ENCODE data around the gene TOM1L1. TPM values are rescaled to one million over a fixed set of nuclear protein-coding genes. Genes with fewer than 3 reads are reported as not detected.

Gene TOM1L1
- total and polyA plus RNA-seq, 11 donors: 6.1 to 19.7 (median 9.8) TPM

- TF ChIP-seq CTCF (IDR thresholded peaks at IDR 0.05) (no peak), POLR2A (IDR thresholded peaks at IDR 0.05) (no peak)
- DNase-seq (no peak), ATAC-seq (no peak)
- H3K4me3 ChIP-seq: no peak overlapping the region
- no peaks in the 10 kb centered on the region for H3K27me3 ChIP-seq
- WGBS, 4 donors: 66 to 69% (median 67%) methylated on average over 7 of the region's 7 CpGs
- no peaks in the 10 kb centered on the region for H3K9me3 ChIP-seq
- peaks cover 0 to 2% (median 0%) of the 10 kb centered on the region in 12 donors for H3K4me1 ChIP-seq
- intact Hi-C loops (cut with DNase I): loop anchor here in 1 of 10 donors (10.0 kb wide), 1 partner anchor 58 kb away; the partner anchor contains the start of genes COX11 and STXBP4
- peaks cover 0 to 8% (median 0%) of the 10 kb centered on the region in 9 donors for H3K36me3 ChIP-seq
- no peak overlapping the region for H3K27ac ChIP-seq
These were observed 6.0 kb downstream of the TOM1L1 start for GRCh38 chr17:54906683-54907082.

- 83 to 85% (median 84%) methylated on average over 5 of the region's 5 CpGs for WGBS, 4 donors
- Histone ChIP-seq H3K27ac (no peak overlapping the region), H3K27me3 (no peaks in the 10 kb centered on the region), H3K9me3 (no peaks in the 10 kb centered on the region), H3K4me1 (no peaks in the 10 kb centered on the region), H3K4me3 (no peak overlapping the region), H3K36me3 (peaks cover 0 to 8% (median 0%) of the 10 kb centered on the region in 9 donors)
- ATAC-seq (no peak), DNase-seq (no peak)
- intact Hi-C loops (cut with DNase I): loop anchor here in 1 of 10 donors (10.0 kb wide), 1 partner anchor 57 kb away; the partner anchor contains the start of genes COX11 and STXBP4
- no peak for TF ChIP-seq POLR2A (IDR thresholded peaks at IDR 0.05)
- no peak for TF ChIP-seq CTCF (IDR thresholded peaks at IDR 0.05)
These were observed 6.7 kb downstream of the TOM1L1 start for GRCh38 chr17:54907376-54907775.

GRCh38 chr17:54909766-54910165 is 9.1 kb downstream of the TOM1L1 start:
- H3K4me3 ChIP-seq: no peak overlapping the region
- H3K36me3 ChIP-seq: peaks cover 0 to 22% (median 12%) of the 10 kb centered on the region in 9 donors
- intact Hi-C loops (cut with DNase I): loop anchor here in 1 of 10 donors (10.0 kb wide), 1 partner anchor 55 kb away; the partner anchor contains the start of genes COX11 and STXBP4
- H3K27me3 ChIP-seq: no peaks in the 10 kb centered on the region
- H3K4me1 ChIP-seq: no peaks in the 10 kb centered on the region
- WGBS, 4 donors: 80 to 90% (median 81%) methylated on average over 2 of the region's 2 CpGs
- no peaks in the 10 kb centered on the region for H3K9me3 ChIP-seq
- DNase-seq: no peak
- ATAC-seq: no peak
- no peak overlapping the region for H3K27ac ChIP-seq
- TF ChIP-seq POLR2A (IDR thresholded peaks at IDR 0.05): no peak
- no peak for TF ChIP-seq CTCF (IDR thresholded peaks at IDR 0.05)

GRCh38 chr17:54916721-54917120 is 16.1 kb downstream of the TOM1L1 start:
- Histone ChIP-seq H3K4me3 (no peak overlapping the region), H3K36me3 (peaks cover 0 to 46% (median 26%) of the 10 kb centered on the region in 9 donors), H3K4me1 (no peaks in the 10 kb centered on the region), H3K9me3 (peaks cover 0 to 16% (median 3%) of the 10 kb centered on the region in 12 donors), H3K27me3 (no peaks in the 10 kb centered on the region), H3K27ac (no peak overlapping the region)
- no peak for TF ChIP-seq POLR2A (IDR thresholded peaks at IDR 0.05)
- ATAC-seq (no peak), DNase-seq (no peak)
- 80 to 92% (median 88%) methylated on average over 2 of the region's 2 CpGs for WGBS, 4 donors
- intact Hi-C loops (cut with DNase I): no loop called here

- intact Hi-C loops (cut with DNase I): no loop called here
- Histone ChIP-seq H3K4me1 (no peaks in the 10 kb centered on the region), H3K36me3 (peaks cover 0 to 36% (median 17%) of the 10 kb centered on the region in 9 donors), H3K9me3 (peaks cover 0 to 16% (median 3%) of the 10 kb centered on the region in 12 donors), H3K4me3 (no peak overlapping the region), H3K27ac (no peak overlapping the region), H3K27me3 (no peaks in the 10 kb centered on the region)
- DNase-seq (no peak), ATAC-seq (no peak)
- TF ChIP-seq CTCF (IDR thresholded peaks at IDR 0.05) (no peak), POLR2A (IDR thresholded peaks at IDR 0.05) (no peak)
These were observed 18.8 kb downstream of the TOM1L1 start for GRCh38 chr17:54919425-54919824.
